NB4 (cell line): ENCODE results near the gene KCTD16.

Experiments used
- DNase-seq: peaks from one replicate; pipeline ENCODE4 v3.0.0; 2010; ENCODE audit warnings: low read depth
- H3K4me3 ChIP-seq: one replicate; pipeline ENCODE4 v1.5.1; 2011; ENCODE audit warnings: mild to moderate bottlenecking, low read depth, low read length, moderate library complexity
- CTCF ChIP-seq: IDR thresholded peaks from one replicate; pipeline ENCODE4 v1.5.1; 2012; ENCODE audit warnings: low read depth, low read length
- MAX ChIP-seq: IDR thresholded peaks from 2 replicates; pipeline ENCODE4 v1.6.1; 2011; ENCODE audit warnings: low read depth, low read length
- MYC ChIP-seq: IDR thresholded peaks from 2 replicates; pipeline ENCODE4 v1.6.1; 2011; ENCODE audit warnings: low read depth, low read length
- POLR2A ChIP-seq: IDR thresholded peaks from 2 replicates; pipeline ENCODE4 v1.6.1; 2011; ENCODE audit warnings: mild to moderate bottlenecking; ENCODE audit not compliant: insufficient read length; ENCODE audit errors: extremely low read depth

KCTD16 gene

GRCh38 chr5:144391044-144391443 lies 220.4 kb downstream of the KCTD16 start:
- no peak for TF ChIP-seq CTCF
- no peak for TF ChIP-seq MAX
- no peak for TF ChIP-seq MYC
- TF ChIP-seq POLR2A, result no peak
- DNase-seq, result no peak
- H3K4me3 ChIP-seq, result no peak overlapping the region

GRCh38 chr5:144393641-144394435 lies 223.2 kb downstream of the KCTD16 start:
- DNase-seq, result no peak
- no peak overlapping the region for H3K4me3 ChIP-seq

GRCh38 chr5:144395704-144396103 lies 225.0 kb downstream of the KCTD16 start:
- no peak for DNase-seq
- no peak overlapping the region for H3K4me3 ChIP-seq
- TF ChIP-seq MAX (no peak), MYC (no peak), CTCF (no peak), POLR2A (no peak)

More at GRCh38 chr5:144393641-144394435, 223.2 kb downstream of the KCTD16 start:
- TF ChIP-seq CTCF, result no peak
- TF ChIP-seq POLR2A, result no peak
- no peak for TF ChIP-seq MYC
- TF ChIP-seq MAX, result no peak

- TF ChIP-seq CTCF, result no peak
- no peak for TF ChIP-seq MAX
- no peak for TF ChIP-seq POLR2A
- no peak for TF ChIP-seq MYC
- DNase-seq, result no peak
- no peak overlapping the region for H3K4me3 ChIP-seq
Measured at GRCh38 chr5:144403058-144403457, 232.4 kb downstream of the KCTD16 start.

GRCh38 chr5:144403817-144404420 lies 233.2 kb downstream of the KCTD16 start:
- no peak for TF ChIP-seq MAX
- no peak for TF ChIP-seq MYC
- no peak for TF ChIP-seq POLR2A
- TF ChIP-seq CTCF, result no peak
- H3K4me3 ChIP-seq, result no peak overlapping the region
- no peak for DNase-seq
